Measurements from ENCODE around the gene DLG2.

DNA sequence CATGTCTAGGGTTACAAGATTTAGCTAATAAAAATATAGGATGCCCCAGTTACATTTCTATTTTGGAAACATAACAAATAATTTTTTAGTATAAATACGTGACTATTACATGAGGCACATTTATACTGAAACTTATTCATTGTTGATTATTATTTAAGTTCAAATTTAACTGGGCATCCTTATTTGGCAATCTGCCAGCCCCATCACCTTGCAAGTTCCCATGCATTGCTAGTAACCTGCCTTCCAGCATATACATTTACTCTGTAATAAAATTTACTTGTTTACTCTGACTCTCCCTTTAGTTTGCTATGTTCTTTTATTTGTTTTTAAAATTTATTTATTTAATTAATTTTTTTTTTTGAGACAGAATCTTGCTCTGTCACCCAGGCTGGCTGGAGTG, 1686.1 kb downstream of the DLG2 start:
- TF ChIP-seq, protein P1, sequence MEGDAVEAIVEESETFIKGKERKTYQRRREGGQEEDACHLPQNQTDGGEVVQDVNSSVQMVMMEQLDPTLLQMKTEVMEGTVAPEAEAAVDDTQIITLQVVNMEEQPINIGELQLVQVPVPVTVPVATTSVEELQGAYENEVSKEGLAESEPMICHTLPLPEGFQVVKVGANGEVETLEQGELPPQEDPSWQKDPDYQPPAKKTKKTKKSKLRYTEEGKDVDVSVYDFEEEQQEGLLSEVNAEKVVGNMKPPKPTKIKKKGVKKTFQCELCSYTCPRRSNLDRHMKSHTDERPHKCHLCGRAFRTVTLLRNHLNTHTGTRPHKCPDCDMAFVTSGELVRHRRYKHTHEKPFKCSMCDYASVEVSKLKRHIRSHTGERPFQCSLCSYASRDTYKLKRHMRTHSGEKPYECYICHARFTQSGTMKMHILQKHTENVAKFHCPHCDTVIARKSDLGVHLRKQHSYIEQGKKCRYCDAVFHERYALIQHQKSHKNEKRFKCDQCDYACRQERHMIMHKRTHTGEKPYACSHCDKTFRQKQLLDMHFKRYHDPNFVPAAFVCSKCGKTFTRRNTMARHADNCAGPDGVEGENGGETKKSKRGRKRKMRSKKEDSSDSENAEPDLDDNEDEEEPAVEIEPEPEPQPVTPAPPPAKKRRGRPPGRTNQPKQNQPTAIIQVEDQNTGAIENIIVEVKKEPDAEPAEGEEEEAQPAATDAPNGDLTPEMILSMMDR (IDR thresholded peaks at IDR 0.05; ENCODE audit: low read length): no peak
- TF ChIP-seq EZH2 (IDR thresholded peaks at IDR 0.05; ENCODE audit: borderline replicate concordance, low read length): no peak

Measured in OCI-LY1 (cell line).